Immature natural killer cell (primary cell): Measurements from ENCODE around the gene NEBL. TPM values are rescaled to one million over a fixed set of nuclear protein-coding genes. Genes with fewer than 3 reads are reported as not detected.

Source experiments
- DNase-seq, 3 donors: peaks; one replicate each; pipeline ENCODE4 v3.0.0; 2022; ENCODE audit warnings: mixed read lengths in 1 of 3
- H3K27ac Mint-ChIP-seq, 6 donors: one replicate each; pipeline ENCODE4 v1.8.0; 2020; ENCODE audit warnings: mixed read lengths in 6 of 6, mild to moderate bottlenecking in 5 of 6, inconsistent platforms in 4 of 6, moderate library complexity in 3 of 6
- H3K27me3 Mint-ChIP-seq, 3 donors: one replicate each; pipeline ENCODE4 v1.8.0; 2020 to 2021; ENCODE audit warnings: low read depth in 3 of 3, mild to moderate bottlenecking in 3 of 3, mixed read lengths in 3 of 3, moderate library complexity in 3 of 3, inconsistent platforms in 1 of 3
- H3K36me3 Mint-ChIP-seq, 3 donors: one replicate each; pipeline ENCODE4 v1.8.0; 2020; ENCODE audit warnings: mixed read lengths in 3 of 3, inconsistent platforms in 2 of 3, mild to moderate bottlenecking in 2 of 3
- H3K4me1 Mint-ChIP-seq, 2 donors: one replicate each; pipeline ENCODE4 v1.8.0; 2020; ENCODE audit warnings: inconsistent platforms in 2 of 2, mild to moderate bottlenecking in 2 of 2, mixed read lengths in 2 of 2, moderate library complexity in 1 of 2
- H3K4me3 Mint-ChIP-seq, 5 donors: one replicate each; pipeline ENCODE4 v1.8.0; 2020; ENCODE audit warnings: mild to moderate bottlenecking in 5 of 5, mixed read lengths in 5 of 5, inconsistent platforms in 3 of 5, moderate library complexity in 3 of 5
- H3K9me3 Mint-ChIP-seq, 6 donors: one replicate each; pipeline ENCODE4 v1.8.0; 2020; ENCODE audit warnings: mild to moderate bottlenecking in 6 of 6, mixed read lengths in 6 of 6, inconsistent platforms in 4 of 6, moderate library complexity in 3 of 6
- polyA plus RNA-seq, 3 donors: library from polyadenylated mRNA; unstranded; fragments of 300-500 nt; fragmentation: Illumina TruSeq; gene quantifications; one replicate each; pipeline ENCODE4 v1.2.3, GENCODE V29; 2021

Gene NEBL
- polyA plus RNA-seq, 3 donors from 2014 or later: not detected

DNA sequence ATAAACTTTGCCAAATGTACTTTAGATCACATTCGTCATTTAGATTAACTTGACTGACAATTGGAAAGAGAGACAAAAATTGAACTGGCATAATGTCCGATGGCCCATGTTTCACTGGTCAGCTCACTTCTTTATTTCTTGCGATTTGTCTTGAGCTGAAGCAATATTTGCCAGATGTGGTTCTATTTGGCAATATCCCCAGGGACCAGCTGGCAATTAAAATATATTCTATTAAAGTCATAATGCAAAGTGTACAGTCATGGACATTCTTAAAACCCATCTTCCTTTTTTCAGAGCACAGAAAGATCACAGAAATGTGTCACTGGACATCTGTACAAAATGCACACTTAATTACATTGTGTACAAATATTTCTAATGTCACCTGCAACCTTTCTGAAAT, 26.3 kb downstream of the NEBL start:
- Mint-ChIP-seq H3K27me3 (peaks cover 0 to 5% (median 2%) of the 10 kb centered on the region in 3 donors), H3K27ac (no peak overlapping the region), H3K4me3 (no peak overlapping the region), H3K9me3 (no peaks in the 10 kb centered on the region), H3K4me1 (no peaks in the 10 kb centered on the region), H3K36me3 (no peaks in the 10 kb centered on the region)
- DNase-seq: no peak

DNA sequence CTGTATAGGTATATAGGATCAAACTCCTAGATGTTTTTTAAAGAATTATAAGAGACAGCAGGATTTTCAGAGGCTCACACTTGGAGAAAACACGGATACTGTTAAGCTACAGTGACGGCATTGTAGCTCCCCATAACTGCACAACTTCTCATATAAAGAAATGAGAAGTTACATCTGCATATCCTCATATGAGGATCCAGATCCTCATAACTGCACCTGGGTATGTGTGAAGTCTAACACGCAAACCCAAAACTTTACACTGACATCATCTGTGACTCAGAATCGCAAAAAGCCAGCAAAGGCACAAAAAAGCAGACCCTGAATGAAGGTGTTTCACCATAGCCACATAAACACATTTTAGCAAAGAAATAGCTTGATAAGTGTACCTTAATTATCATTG, 34.1 kb downstream of the NEBL start:
- H3K36me3 Mint-ChIP-seq: no peaks in the 10 kb centered on the region
- H3K27ac Mint-ChIP-seq: no peak overlapping the region
- no peaks in the 10 kb centered on the region for H3K9me3 Mint-ChIP-seq
- no peak overlapping the region for H3K4me3 Mint-ChIP-seq
- no peaks in the 10 kb centered on the region for H3K4me1 Mint-ChIP-seq
- DNase-seq: no peak
- H3K27me3 Mint-ChIP-seq: peaks cover 0 to 6% (median 2%) of the 10 kb centered on the region in 3 donors

DNA sequence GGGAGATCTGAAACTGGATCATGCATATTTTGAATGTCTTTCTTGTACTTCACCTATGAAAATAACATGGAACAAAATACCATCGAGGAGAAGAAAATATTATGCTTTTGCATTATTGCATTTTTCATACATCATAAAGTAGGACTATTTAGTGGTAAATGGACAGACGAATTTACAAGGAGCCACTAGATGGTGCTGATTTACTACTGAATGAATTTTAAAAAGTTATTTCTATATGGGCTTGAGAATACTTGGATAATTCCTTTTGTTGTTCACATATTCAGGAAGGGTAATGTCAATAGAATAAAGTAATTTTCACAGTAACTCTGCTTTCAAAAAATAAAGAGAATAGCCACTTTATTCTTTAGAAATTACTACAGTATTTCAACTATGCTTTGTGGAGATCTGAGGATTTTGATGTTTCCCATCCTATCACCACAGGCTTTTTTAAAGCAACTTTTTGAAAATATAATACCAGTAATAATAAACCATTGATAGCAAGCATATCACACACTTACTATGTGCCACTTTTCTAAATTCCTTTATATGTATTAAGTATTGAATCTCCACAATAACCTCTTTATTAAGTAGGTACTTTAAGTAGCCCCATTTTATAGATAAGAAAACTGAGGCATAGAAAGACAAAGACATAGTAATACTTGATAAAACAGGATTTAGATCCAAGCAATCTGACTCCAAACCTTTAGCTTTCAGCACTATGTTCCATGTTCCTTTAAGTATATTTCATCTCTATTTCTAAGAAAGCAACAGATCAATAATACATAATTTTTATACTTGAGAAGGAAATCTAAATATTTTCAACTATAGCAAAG, 38.6 kb downstream of the NEBL start:
- DNase-seq: no peak
- Mint-ChIP-seq H3K27me3 (peaks cover 0 to 3% (median 3%) of the 10 kb centered on the region in 3 donors), H3K36me3 (no peaks in the 10 kb centered on the region)

DNA sequence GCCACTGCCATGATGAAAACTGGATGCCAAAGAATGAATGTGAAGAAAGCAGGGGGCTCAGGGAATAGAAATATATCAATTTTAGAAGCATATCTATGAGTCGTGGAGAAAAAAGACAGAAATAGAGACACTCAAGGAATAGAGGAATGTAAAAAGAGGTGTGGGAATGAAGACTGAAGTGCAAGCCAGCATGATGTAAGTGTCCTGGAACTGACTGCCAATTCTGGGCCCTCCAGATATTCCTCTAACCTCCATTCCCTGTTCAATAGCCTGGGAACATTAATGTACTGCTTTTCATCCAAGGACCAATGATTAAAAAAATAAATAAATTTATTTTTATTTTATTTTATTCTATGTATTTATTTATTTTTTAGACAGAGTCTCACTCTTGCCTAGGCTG, 40.6 kb downstream of the NEBL start:
- H3K27me3 Mint-ChIP-seq: peaks cover 0 to 3% (median 2%) of the 10 kb centered on the region in 3 donors
- no peaks in the 10 kb centered on the region for H3K9me3 Mint-ChIP-seq
- H3K4me1 Mint-ChIP-seq: no peaks in the 10 kb centered on the region
- H3K27ac Mint-ChIP-seq: no peak overlapping the region
- no peaks in the 10 kb centered on the region for H3K36me3 Mint-ChIP-seq
- no peak overlapping the region for H3K4me3 Mint-ChIP-seq
- no peak for DNase-seq

More for the DNA sequence above, 38.6 kb downstream of the NEBL start:
- no peaks in the 10 kb centered on the region for H3K9me3 Mint-ChIP-seq
- H3K27ac Mint-ChIP-seq: no peak overlapping the region
- no peaks in the 10 kb centered on the region for H3K4me1 Mint-ChIP-seq
- H3K4me3 Mint-ChIP-seq: no peak overlapping the region

DNA sequence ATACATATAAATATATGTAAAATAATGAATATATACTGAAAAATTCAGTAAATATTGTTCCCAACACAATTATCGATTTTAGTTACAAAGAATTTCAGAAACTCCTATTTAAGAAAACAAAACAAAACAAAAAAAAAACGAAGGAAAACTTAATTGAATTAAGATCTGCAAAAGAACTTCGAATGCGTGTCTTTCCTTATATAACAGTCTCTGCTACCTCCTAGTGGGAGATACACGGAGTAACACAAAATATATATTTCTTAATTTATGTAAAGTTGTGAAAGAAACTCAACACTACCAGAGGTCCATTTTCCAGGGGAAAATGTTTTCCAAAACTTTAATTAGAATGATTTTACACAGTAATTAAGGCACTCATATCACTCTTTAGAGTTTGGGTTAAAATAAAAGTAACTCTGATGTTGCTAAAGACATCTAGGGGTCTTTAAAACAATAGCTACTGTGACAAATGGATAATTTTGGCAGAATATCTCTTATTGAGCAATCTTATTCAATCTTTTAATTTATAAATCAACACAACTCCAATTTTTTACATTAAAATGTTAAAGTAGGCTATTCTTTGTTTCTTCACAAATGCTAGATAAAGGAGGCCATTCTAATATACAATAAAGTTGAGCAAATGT, 41.6 kb downstream of the NEBL start:
- H3K9me3 Mint-ChIP-seq: no peaks in the 10 kb centered on the region
- DNase-seq: peak; percentile 4 to 6 (median 5)
- H3K27ac Mint-ChIP-seq: no peak overlapping the region
- no peak overlapping the region for H3K4me3 Mint-ChIP-seq
- H3K36me3 Mint-ChIP-seq: no peaks in the 10 kb centered on the region
- H3K4me1 Mint-ChIP-seq: no peaks in the 10 kb centered on the region
- H3K27me3 Mint-ChIP-seq: peaks cover 0 to 2% (median 0%) of the 10 kb centered on the region in 3 donors

DNA sequence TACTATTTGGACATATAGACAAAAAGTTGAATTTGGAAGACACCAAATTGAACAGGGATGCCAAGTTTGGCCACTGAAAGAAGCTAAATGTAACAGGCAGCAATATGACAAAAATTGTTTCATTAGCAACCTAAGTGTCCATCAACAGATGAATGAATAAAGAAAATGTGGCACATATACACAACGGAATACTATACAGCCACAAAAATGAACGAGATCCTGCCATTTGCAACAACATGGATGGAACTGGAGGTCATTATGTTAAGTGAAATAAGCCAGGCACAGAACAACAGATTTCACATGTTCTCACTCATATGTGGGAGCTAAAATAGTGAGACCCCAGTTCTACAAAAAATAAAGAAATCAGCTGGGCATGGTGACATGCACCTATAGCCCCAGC, 43.8 kb downstream of the NEBL start:
- no peak for DNase-seq
- Mint-ChIP-seq H3K4me3 (no peak overlapping the region), H3K27ac (no peak overlapping the region), H3K4me1 (no peaks in the 10 kb centered on the region), H3K36me3 (no peaks in the 10 kb centered on the region), H3K9me3 (peaks cover 0 to 8% (median 0%) of the 10 kb centered on the region in 6 donors), H3K27me3 (peaks cover 0 to 4% (median 0%) of the 10 kb centered on the region in 3 donors)

DNA sequence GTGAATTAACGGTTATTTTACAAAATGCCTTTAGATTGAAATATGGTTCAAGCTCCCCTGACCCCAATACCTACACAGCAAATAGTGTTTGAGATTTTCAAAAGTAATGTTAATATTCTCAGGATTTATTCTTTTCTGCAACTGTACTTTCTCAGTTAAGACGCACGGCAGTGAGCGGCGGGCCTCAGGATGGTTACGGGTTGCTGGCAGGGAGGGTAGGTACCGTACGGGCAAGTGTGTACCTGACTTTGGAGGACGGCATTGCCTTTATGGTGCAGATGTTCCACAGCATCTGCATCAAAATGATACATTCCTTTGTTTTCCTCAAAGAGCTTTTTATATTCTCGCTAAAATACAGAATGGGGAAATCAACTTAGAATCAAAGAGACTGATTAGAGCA, 44.8 kb downstream of the NEBL start:
- H3K4me1 Mint-ChIP-seq: no peaks in the 10 kb centered on the region

DNA sequence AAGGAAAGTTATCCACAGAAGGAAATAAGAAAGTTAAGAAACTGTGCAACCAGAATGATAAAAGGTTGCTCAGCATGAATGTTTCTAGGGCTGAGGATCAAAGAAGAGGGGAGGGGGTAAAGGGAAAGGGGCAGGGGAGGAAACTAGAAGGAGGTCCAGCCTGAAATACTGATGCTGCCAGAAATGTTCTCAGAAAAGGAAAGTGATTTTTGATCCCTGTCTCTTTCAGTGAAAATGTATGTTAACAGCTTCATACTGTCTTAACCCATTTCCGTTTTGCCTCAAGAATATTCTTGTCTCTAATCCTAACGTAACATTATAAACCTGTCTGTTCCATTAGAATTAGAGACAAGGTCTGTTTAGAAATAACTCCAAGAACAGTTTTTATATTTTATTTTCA, 49.6 kb downstream of the NEBL start:
- Mint-ChIP-seq H3K4me1 (no peaks in the 10 kb centered on the region), H3K4me3 (no peak overlapping the region), H3K36me3 (no peaks in the 10 kb centered on the region), H3K27ac (no peak overlapping the region), H3K9me3 (peaks cover 0 to 9% (median 0%) of the 10 kb centered on the region in 6 donors), H3K27me3 (peaks cover 0 to 3% (median 3%) of the 10 kb centered on the region in 3 donors)
- no peak for DNase-seq

More for the DNA sequence above, 44.8 kb downstream of the NEBL start:
- no peak overlapping the region for H3K4me3 Mint-ChIP-seq
- H3K27ac Mint-ChIP-seq: no peak overlapping the region
- H3K9me3 Mint-ChIP-seq: peaks cover 0 to 9% (median 0%) of the 10 kb centered on the region in 6 donors
- DNase-seq: no peak
- H3K27me3 Mint-ChIP-seq: peaks cover 0 to 4% (median 1%) of the 10 kb centered on the region in 3 donors
- H3K36me3 Mint-ChIP-seq: no peaks in the 10 kb centered on the region

DNA sequence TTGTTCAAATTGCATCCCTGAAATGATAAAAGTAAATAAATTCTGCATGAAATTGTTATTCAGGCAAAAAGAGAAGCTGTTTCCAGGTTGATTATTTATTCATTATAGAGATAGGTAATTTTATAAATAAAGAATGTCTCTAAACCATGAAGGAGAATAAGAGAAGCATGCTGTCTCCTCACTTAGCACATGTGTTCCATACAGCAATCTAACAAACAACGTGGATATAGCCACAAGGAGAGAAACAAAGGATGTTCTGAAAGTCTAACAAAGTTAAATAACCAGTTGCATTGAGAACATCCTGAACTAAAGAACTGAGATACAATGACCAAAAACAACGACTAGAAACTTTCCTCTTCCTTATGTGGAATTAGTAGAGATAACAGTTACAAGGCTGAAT, 50.8 kb downstream of the NEBL start:
- peaks cover 0 to 9% (median 0%) of the 10 kb centered on the region in 6 donors for H3K9me3 Mint-ChIP-seq
- no peaks in the 10 kb centered on the region for H3K36me3 Mint-ChIP-seq
- H3K4me1 Mint-ChIP-seq: no peaks in the 10 kb centered on the region
- no peak overlapping the region for H3K4me3 Mint-ChIP-seq
- peaks cover 0 to 3% (median 3%) of the 10 kb centered on the region in 3 donors for H3K27me3 Mint-ChIP-seq
- H3K27ac Mint-ChIP-seq: no peak overlapping the region
- DNase-seq: no peak

DNA sequence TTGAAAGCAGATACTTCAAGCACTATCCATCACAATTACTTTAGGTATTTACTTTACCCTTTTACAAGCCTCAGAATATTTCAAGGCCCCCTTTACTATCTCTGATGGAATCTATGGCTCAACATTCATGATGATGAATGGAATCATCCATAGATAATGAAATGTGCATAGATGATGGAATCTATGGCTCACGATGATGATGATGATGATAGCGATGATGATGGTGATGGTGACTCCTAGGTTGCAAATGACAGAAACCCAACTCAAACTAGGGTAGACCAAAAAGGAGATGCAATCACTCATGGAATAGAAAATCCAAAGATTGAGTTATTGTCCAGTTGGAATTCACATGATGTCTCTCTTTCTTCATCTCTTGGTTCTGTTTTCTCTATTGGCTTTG, 55.7 kb downstream of the NEBL start:
- H3K4me3 Mint-ChIP-seq: no peak overlapping the region
- DNase-seq: no peak
- no peak overlapping the region for H3K27ac Mint-ChIP-seq
- H3K27me3 Mint-ChIP-seq: peaks cover 2 to 7% (median 6%) of the 10 kb centered on the region in 3 donors
- H3K9me3 Mint-ChIP-seq: peaks cover 0 to 5% (median 0%) of the 10 kb centered on the region in 6 donors
- H3K4me1 Mint-ChIP-seq: no peaks in the 10 kb centered on the region
- H3K36me3 Mint-ChIP-seq: no peaks in the 10 kb centered on the region

DNA sequence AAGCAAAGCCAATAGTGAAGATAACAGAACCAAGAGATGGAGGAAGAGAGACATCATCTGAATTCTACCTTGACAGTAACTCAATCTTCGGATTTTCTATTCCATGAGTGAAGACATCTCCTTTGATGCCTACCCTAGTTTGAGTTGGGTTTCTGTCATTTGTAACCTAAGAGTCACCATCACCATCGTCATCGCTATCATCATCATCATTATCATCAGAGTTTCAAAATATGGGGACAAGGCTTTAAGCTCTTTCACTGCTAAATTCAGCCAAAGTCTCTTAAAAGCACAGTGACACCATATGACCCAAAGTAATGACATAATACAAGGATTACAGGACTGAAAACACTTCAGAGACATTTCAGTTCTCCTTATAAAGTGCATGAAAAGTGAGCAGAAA, 57.2 kb downstream of the NEBL start:
- no peak overlapping the region for H3K4me3 Mint-ChIP-seq
- H3K4me1 Mint-ChIP-seq: no peaks in the 10 kb centered on the region
- H3K9me3 Mint-ChIP-seq: peaks cover 0 to 4% (median 0%) of the 10 kb centered on the region in 6 donors
- H3K27ac Mint-ChIP-seq: no peak overlapping the region
- no peak for DNase-seq
- peaks cover 2 to 7% (median 5%) of the 10 kb centered on the region in 3 donors for H3K27me3 Mint-ChIP-seq
- no peaks in the 10 kb centered on the region for H3K36me3 Mint-ChIP-seq

DNA sequence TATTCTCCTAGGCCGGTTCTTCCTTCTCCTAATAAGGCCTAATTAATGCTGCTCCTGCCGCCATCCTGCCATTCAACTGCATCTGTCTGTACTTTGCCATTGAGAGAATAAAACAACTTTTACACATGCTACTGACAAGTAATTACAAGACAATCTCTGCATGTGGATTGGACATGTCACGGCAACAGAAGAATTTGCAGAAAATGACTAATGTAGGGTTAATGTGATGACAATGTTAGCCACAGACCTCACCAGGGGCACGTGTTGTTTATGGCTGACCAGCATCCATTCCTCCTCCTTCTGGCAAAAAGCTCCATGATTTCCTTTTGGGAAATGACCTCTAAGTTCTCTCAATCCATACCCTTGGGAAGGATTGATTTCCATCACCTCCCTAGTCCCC, 58.0 kb downstream of the NEBL start:
- no peaks in the 10 kb centered on the region for H3K4me1 Mint-ChIP-seq
- DNase-seq: no peak
- H3K27ac Mint-ChIP-seq: no peak overlapping the region
- peaks cover 0 to 4% (median 0%) of the 10 kb centered on the region in 6 donors for H3K9me3 Mint-ChIP-seq
- no peak overlapping the region for H3K4me3 Mint-ChIP-seq
- H3K27me3 Mint-ChIP-seq: peaks cover 2 to 7% (median 5%) of the 10 kb centered on the region in 3 donors
- no peaks in the 10 kb centered on the region for H3K36me3 Mint-ChIP-seq

DNA sequence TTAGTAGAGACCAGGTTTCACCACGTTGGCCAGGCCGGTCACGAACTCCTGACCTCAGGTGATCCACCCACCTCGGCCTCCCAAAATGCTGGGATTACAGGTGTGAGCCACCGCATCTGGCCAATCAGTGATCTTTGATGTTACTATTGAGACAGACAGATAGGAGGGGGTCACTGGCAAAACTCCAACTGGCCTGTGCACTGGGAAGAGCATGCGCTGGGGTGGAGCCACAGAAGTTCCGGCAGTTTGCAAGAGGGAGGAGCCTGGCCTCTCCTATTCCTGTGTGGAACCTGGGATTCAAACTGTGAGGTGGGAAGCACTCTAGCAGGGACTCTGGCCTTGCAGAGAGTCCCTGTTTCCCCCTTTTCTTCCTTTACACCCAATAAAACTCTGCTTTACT, 60.7 kb downstream of the NEBL start:
- peaks cover 2 to 5% (median 5%) of the 10 kb centered on the region in 3 donors for H3K27me3 Mint-ChIP-seq
- no peak overlapping the region for H3K4me3 Mint-ChIP-seq
- H3K36me3 Mint-ChIP-seq: no peaks in the 10 kb centered on the region
- H3K4me1 Mint-ChIP-seq: no peaks in the 10 kb centered on the region
- no peak overlapping the region for H3K27ac Mint-ChIP-seq
- DNase-seq: no peak
- peaks cover 0 to 4% (median 0%) of the 10 kb centered on the region in 6 donors for H3K9me3 Mint-ChIP-seq

DNA sequence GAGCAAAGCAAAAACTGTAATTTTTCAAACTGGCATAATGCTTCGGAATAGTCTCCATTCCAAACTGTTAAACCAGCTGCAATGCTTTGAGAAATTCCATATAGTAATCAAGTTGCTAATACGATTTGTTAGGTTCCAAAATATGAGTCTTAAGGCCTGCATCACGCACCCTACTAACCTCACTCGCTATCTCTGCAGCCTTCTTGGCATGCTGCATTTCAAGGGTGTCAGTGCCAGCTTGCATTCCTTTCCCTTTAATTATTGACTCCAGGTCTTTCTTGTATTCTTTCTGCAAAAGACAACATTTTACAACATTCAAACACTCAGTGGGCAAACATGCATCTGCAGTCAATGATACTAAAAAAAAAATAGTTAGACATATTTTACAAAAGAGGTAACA, 61.8 kb downstream of the NEBL start:
- Mint-ChIP-seq H3K4me1 (no peaks in the 10 kb centered on the region), H3K27ac (no peak overlapping the region), H3K27me3 (peaks cover 2 to 5% (median 2%) of the 10 kb centered on the region in 3 donors), H3K4me3 (no peak overlapping the region), H3K36me3 (no peaks in the 10 kb centered on the region), H3K9me3 (peaks cover 0 to 4% (median 0%) of the 10 kb centered on the region in 6 donors)
- DNase-seq: no peak
